Measurements from ENCODE around the gene ZNF782. TPM values are rescaled to one million over a fixed set of nuclear protein-coding genes. Genes with fewer than 3 reads are reported as not detected.
"Not testable (repeated sequence)": the region's sequence is repeated elsewhere in the genome, so short reads cannot be mapped to it uniquely, and the experiment has no call there.

Gene ZNF782
- total and polyA plus RNA-seq, 5 experiments from 2014 or later = 1.7 to 11.5 (median 5.6) TPM

- no peak overlapping the region for H3K4me3 Mint-ChIP-seq
- H3K27me3 Mint-ChIP-seq = no peaks in the 10 kb centered on the region
- H3K4me1 Mint-ChIP-seq = no peaks in the 10 kb centered on the region
- H3K36me3 Mint-ChIP-seq = peaks cover 60 to 82% (median 67%) of the 10 kb centered on the region in 3 donors
- peaks cover 21 to 97% (median 60%) of the 10 kb centered on the region in 9 donors for H3K9me3 Mint-ChIP-seq
- DNase-seq (no peak), ATAC-seq (no peak)
- POLR2A ChIA-PET = no interaction called here
- H3K27ac Mint-ChIP-seq = no peak overlapping the region
Measured at GRCh38 chr9:96818533-96818932, 35.8 kb downstream of the ZNF782 start.

- POLR2A ChIA-PET = no interaction called here
- Mint-ChIP-seq H3K27ac (no peak overlapping the region), H3K4me1 (no peaks in the 10 kb centered on the region), H3K36me3 (peaks cover 58 to 78% (median 72%) of the 10 kb centered on the region in 3 donors), H3K4me3 (no peak overlapping the region), H3K27me3 (no peaks in the 10 kb centered on the region), H3K9me3 (peaks cover 21 to 99% (median 60%) of the 10 kb centered on the region in 9 donors)
- ATAC-seq (no peak), DNase-seq (no peak)
Measured at GRCh38 chr9:96817973-96818372, 36.3 kb downstream of the ZNF782 start.

DNA sequence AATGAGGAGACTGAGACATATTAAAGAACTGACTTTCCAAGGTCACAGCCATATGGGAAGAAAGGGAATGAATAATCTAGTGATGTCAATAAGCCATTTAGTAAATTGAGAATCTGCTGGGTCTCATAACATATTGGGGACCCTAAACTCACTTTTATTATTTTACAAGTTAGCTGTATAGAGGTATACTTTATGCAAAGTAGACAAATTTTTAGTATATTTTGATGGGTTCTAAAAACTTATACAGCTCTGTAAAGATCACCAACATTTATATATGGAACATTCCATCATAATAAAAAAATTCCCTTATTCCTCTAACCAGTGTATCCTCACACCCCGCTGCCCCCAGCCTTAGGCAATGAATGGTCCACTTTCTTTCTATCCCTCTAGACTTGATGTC lies 40.7 kb downstream of the ZNF782 start:
- POLR2A ChIA-PET = no interaction called here
- H3K36me3 Mint-ChIP-seq = peaks cover 19 to 73% (median 54%) of the 10 kb centered on the region in 3 donors
- ATAC-seq (no peak), DNase-seq (no peak)
- peaks cover 15 to 100% (median 75%) of the 10 kb centered on the region in 9 donors for H3K9me3 Mint-ChIP-seq
- H3K27me3 Mint-ChIP-seq = no peaks in the 10 kb centered on the region
- H3K4me3 Mint-ChIP-seq = no peak overlapping the region
- H3K4me1 Mint-ChIP-seq = no peaks in the 10 kb centered on the region
- no peak overlapping the region for H3K27ac Mint-ChIP-seq

- peaks cover 8 to 80% (median 24%) of the 10 kb centered on the region in 9 donors for H3K9me3 Mint-ChIP-seq
- H3K36me3 Mint-ChIP-seq = peaks cover 28 to 71% (median 58%) of the 10 kb centered on the region in 3 donors
- not testable (repeated sequence) for H3K27ac Mint-ChIP-seq
Measured at GRCh38 chr9:96798959-96799358, 55.4 kb downstream of the ZNF782 start.

GRCh38 chr9:96784021-96784420 lies 70.3 kb downstream of the ZNF782 start:
- ATAC-seq (no peak), DNase-seq (no peak)
- POLR2A ChIA-PET = no interaction called here
- Mint-ChIP-seq H3K9me3 (peaks cover 8 to 67% (median 34%) of the 10 kb centered on the region in 9 donors), H3K27ac (no peak overlapping the region), H3K4me1 (peaks cover 8 to 10% (median 9%) of the 10 kb centered on the region in 4 donors), H3K4me3 (no peak overlapping the region), H3K36me3 (peaks cover 19 to 60% (median 45%) of the 10 kb centered on the region in 3 donors), H3K27me3 (peaks cover 0 to 1% (median 0%) of the 10 kb centered on the region in 5 donors)

More at GRCh38 chr9:96798959-96799358, 55.4 kb downstream of the ZNF782 start:
- H3K27me3 Mint-ChIP-seq, POLR2A ChIA-PET, DNase-seq, ATAC-seq, H3K4me1 Mint-ChIP-seq, H3K4me3 Mint-ChIP-seq: not testable (repeated sequence)

GRCh38 chr9:96782235-96782634 lies 72.1 kb downstream of the ZNF782 start:
- POLR2A ChIA-PET = no interaction called here
- DNase-seq = no peak
- peaks cover 9 to 50% (median 36%) of the 10 kb centered on the region in 3 donors for H3K36me3 Mint-ChIP-seq
- peaks cover 10 to 22% (median 18%) of the 10 kb centered on the region in 4 donors for H3K4me1 Mint-ChIP-seq
- H3K27me3 Mint-ChIP-seq = peaks cover 0 to 1% (median 0%) of the 10 kb centered on the region in 5 donors
- H3K4me3 Mint-ChIP-seq = no peak overlapping the region
- peak overlapping the region in 2 of 10 donors; percentile 42 to 76 for H3K27ac Mint-ChIP-seq
- ATAC-seq = no peak
- peaks cover 8 to 53% (median 28%) of the 10 kb centered on the region in 9 donors for H3K9me3 Mint-ChIP-seq

DNA sequence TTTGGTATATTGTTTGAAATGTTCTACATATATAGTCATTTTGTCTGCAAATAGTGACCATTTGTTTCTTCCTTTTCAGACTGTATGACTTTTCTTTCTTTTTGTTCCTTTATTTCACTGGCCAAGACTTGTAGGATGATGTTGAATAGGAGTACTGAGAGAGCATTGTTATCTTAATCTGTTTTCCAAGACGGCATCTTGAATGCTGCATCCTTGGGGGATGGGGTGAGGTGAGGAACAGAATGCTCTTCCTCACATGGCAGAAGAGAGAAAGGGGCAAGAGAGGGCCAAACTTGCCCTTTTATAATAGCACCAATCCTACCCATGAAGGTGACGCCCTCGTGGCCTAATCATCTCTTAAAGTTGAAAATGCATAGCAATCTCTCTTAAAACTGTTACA lies 72.8 kb downstream of the ZNF782 start:
- DNase-seq (no peak), ATAC-seq (no peak)
- no peak overlapping the region for H3K27ac Mint-ChIP-seq
- H3K9me3 Mint-ChIP-seq = peaks cover 8 to 49% (median 28%) of the 10 kb centered on the region in 9 donors
- H3K36me3 Mint-ChIP-seq = peaks cover 7 to 45% (median 31%) of the 10 kb centered on the region in 3 donors
- POLR2A ChIA-PET = no interaction called here
- H3K27me3 Mint-ChIP-seq = peaks cover 0 to 1% (median 0%) of the 10 kb centered on the region in 5 donors
- H3K4me3 Mint-ChIP-seq = no peak overlapping the region
- peaks cover 10 to 28% (median 25%) of the 10 kb centered on the region in 4 donors for H3K4me1 Mint-ChIP-seq

DNA sequence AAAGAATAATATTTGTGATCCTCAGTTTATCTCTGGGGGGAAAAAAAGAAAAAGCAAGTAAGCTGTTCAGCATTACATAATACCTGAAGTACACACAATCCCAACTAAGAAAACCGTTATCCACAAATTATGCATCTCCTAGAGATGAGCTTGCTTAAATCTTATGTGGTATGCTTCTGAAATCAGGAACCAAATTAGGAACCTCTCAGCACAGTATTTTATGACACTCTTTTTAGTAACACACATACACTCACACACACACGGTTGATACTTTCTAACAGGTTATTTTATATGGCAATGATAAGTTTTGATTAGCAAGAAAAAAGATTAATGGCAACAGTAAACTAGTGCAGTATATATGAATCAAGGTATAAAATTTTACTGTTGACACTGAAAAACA lies 75.2 kb downstream of the ZNF782 start:
- H3K27ac Mint-ChIP-seq = peak overlapping the region in 9 of 10 donors; percentile 9 to 100 (median 77)
- peaks cover 0 to 1% (median 0%) of the 10 kb centered on the region in 5 donors for H3K27me3 Mint-ChIP-seq
- H3K36me3 Mint-ChIP-seq = peaks cover 24 to 43% (median 27%) of the 10 kb centered on the region in 3 donors
- H3K4me1 Mint-ChIP-seq = peaks cover 12 to 34% (median 29%) of the 10 kb centered on the region in 4 donors
- DNase-seq (no peak), ATAC-seq (no peak)
- H3K4me3 Mint-ChIP-seq = peak overlapping the region; percentile 49 to 100 (median 100)
- POLR2A ChIA-PET = interaction anchor here (0.6 to 1.4 kb wide), 4 partner anchors 24 to 75 kb away, joined by 4 to 5 read pairs (median 4); partner anchors contain the start of gene ZNF782
- H3K9me3 Mint-ChIP-seq = peaks cover 2 to 31% (median 22%) of the 10 kb centered on the region in 9 donors

DNA sequence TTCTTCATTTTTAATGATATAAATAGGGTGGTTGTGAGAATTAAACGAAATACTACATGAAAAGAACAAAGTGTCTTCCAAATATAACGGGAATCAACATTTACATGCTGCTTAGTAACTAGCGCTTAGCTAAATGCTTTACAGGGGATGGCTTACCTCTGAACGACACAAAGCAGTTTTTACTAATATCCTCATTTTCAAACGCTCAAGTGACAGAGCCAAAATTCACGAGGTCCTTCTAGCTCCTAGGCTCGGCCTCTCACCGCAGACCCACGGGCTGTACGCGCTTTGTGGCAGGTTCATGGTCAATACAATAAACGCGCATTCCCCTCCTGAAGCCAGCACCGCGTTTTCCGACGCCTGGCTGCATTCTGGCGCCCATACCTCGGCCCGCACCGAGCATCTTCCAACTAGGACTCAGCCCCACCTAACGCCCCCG lies 76.9 kb downstream of the ZNF782 start:
- Mint-ChIP-seq H3K27ac (peak overlapping the region; percentile 93 to 100 (median 99)), H3K4me3 (peak overlapping the region; percentile 94 to 100 (median 100)), H3K27me3 (peaks cover 0 to 1% (median 0%) of the 10 kb centered on the region in 5 donors), H3K9me3 (peaks cover 3 to 28% (median 10%) of the 10 kb centered on the region in 9 donors), H3K36me3 (peaks cover 27 to 42% (median 39%) of the 10 kb centered on the region in 3 donors), H3K4me1 (peaks cover 15 to 45% (median 34%) of the 10 kb centered on the region in 4 donors)
- ATAC-seq (peak in 1 of 2 donors; percentile 46), DNase-seq (peak in 1 of 10 donors; percentile 32)
- POLR2A ChIA-PET = interaction anchor here (0.7 to 1.5 kb wide), 7 partner anchors 10 to 856 kb away, joined by 3 to 6 read pairs (median 4); partner anchors contain the start of genes HABP4, NCBP1, TSTD2 and ZNF782

- no peak overlapping the region for H3K4me3 Mint-ChIP-seq
- POLR2A ChIA-PET = no interaction called here
- ATAC-seq (no peak), DNase-seq (no peak)
- H3K4me1 Mint-ChIP-seq = peaks cover 5 to 23% (median 10%) of the 10 kb centered on the region in 4 donors
- H3K36me3 Mint-ChIP-seq = peaks cover 75 to 97% (median 91%) of the 10 kb centered on the region in 3 donors
- no peaks in the 10 kb centered on the region for H3K27me3 Mint-ChIP-seq
- H3K9me3 Mint-ChIP-seq = peaks cover 0 to 77% (median 43%) of the 10 kb centered on the region in 9 donors
- no peak overlapping the region for H3K27ac Mint-ChIP-seq
Measured at GRCh38 chr9:96771124-96771523, 83.2 kb downstream of the ZNF782 start.

GRCh38 chr9:96769989-96770388 lies 84.3 kb downstream of the ZNF782 start:
- POLR2A ChIA-PET = no interaction called here
- peaks cover 5 to 19% (median 9%) of the 10 kb centered on the region in 4 donors for H3K4me1 Mint-ChIP-seq
- no peak overlapping the region for H3K27ac Mint-ChIP-seq
- H3K36me3 Mint-ChIP-seq = peaks cover 80 to 98% (median 94%) of the 10 kb centered on the region in 3 donors
- H3K9me3 Mint-ChIP-seq = peaks cover 0 to 86% (median 48%) of the 10 kb centered on the region in 9 donors
- no peak overlapping the region for H3K4me3 Mint-ChIP-seq
- no peak for ATAC-seq
- DNase-seq = no peak
- H3K27me3 Mint-ChIP-seq = no peaks in the 10 kb centered on the region
